Measurements from ENCODE around the gene ELOVL4.

GRCh38 chr6:79895382-79896074 lies 51.8 kb downstream of the ELOVL4 start:
- no peak for TF ChIP-seq CTCF (IDR thresholded peaks at IDR 0.05)
- TF ChIP-seq POLR2A (IDR thresholded peaks at IDR 0.05) = no peak

Measured in thyroid gland (tissue), 4 donors.